Hepatocyte (in vitro differentiated cells): Measurements from ENCODE around the gene FBXO21. TPM values are rescaled to one million over a fixed set of nuclear protein-coding genes. Genes with fewer than 3 reads are reported as not detected.

Experiments
- DNase-seq: peaks from one replicate; pipeline ENCODE4 v3.0.0-alpha.2; 2016; ENCODE audit warnings: low spot score
- H2AFZ ChIP-seq: fragments of 200-600 bp; sonication (generic); 2 replicates; pipeline ENCODE4 v1.6.0; 2016; ENCODE audit warnings: antibody characterized with exemption, mild to moderate bottlenecking
- H3K27ac ChIP-seq: fragments of 200-600 bp; sonication (generic); 2 replicates; pipeline ENCODE4 v1.5.1; 2016; ENCODE audit warnings: mild to moderate bottlenecking
- H3K27me3 ChIP-seq: fragments of 200-600 bp; sonication (generic); 2 replicates; pipeline ENCODE4 v1.6.1; 2016
- H3K36me3 ChIP-seq: fragments of 200-600 bp; sonication (generic); replicated peaks from 2 replicates; pipeline ENCODE4 v1.5.1; 2016; ENCODE audit warnings: low read depth; ENCODE audit not compliant: insufficient read depth
- H3K4me1 ChIP-seq: fragments of 200-600 bp; sonication (generic); 2 replicates; pipeline ENCODE4 v1.5.1; 2016; ENCODE audit warnings: mild to moderate bottlenecking, moderate library complexity; ENCODE audit not compliant: insufficient read depth
- H3K4me2 ChIP-seq: fragments of 200-600 bp; sonication (generic); 2 replicates; pipeline ENCODE4 v1.6.0; 2016
- H3K4me3 ChIP-seq: fragments of 200-600 bp; sonication (generic); 2 replicates; pipeline ENCODE4 v1.5.1; 2016; ENCODE audit warnings: mild to moderate bottlenecking
- H3K79me2 ChIP-seq: fragments of 200-600 bp; sonication (generic); 2 replicates; pipeline ENCODE4 v1.6.0; 2017; ENCODE audit warnings: mild to moderate bottlenecking
- H3K9me2 ChIP-seq: fragments of 200-600 bp; sonication (generic); replicated peaks from 2 replicates; pipeline ENCODE4 v1.6.0; 2017; ENCODE audit warnings: mild to moderate bottlenecking; ENCODE audit not compliant: insufficient read depth
- H3K9me3 ChIP-seq: fragments of 200-600 bp; sonication (generic); 2 replicates; pipeline ENCODE4 v1.5.1; 2016; ENCODE audit warnings: low read depth, mild to moderate bottlenecking
- H4K20me1 ChIP-seq: fragments of 200-600 bp; sonication (generic); 2 replicates; pipeline ENCODE4 v1.6.0; 2016; ENCODE audit warnings: mild to moderate bottlenecking; ENCODE audit not compliant: insufficient read depth, poor library complexity, severe bottlenecking
- EZH2 ChIP-seq: fragments of 200-600 bp; sonication (generic); IDR thresholded peaks from 2 replicates; pipeline ENCODE4 v1.6.1; 2016; ENCODE audit warnings: antibody characterized with exemption, mild to moderate bottlenecking, borderline replicate concordance
- EZH2phosphoT487 ChIP-seq: fragments of 200-600 bp; sonication (generic); IDR thresholded peaks from one replicate; pipeline ENCODE4 v1.6.1; 2018; ENCODE audit warnings: antibody characterized with exemption, mild to moderate bottlenecking, low read depth, moderate library complexity; ENCODE audit not compliant: unreplicated experiment, severe bottlenecking
- WGBS: methylation state at CpG from one replicate; pipeline ENCODE4 v1.1.6; 2016; ENCODE audit warnings: low lambda C conversion rate; ENCODE audit errors: missing lambda C conversion rate; 5-methylcytosine and 5-hydroxymethylcytosine counted together
- polyA plus RNA-seq: library from polyadenylated mRNA; unstranded; fragments of >200 nt; fragmentation: Nextera tagmentation; extraction: Ambion mirVana; gene quantifications from 2 replicates; pipeline ENCODE4 v1.2.1, GENCODE V29; 2016
- total RNA-seq: library from RNA; depleted of rRNA; stranded (reverse); fragments of >200 nt; gene quantifications from 2 replicates; pipeline ENCODE4 v1.2.3, GENCODE V29; 2014
- TF ChIP-seq, protein P1 (sequence below): fragments of 200-600 bp; sonication (generic); IDR thresholded peaks from 2 replicates; pipeline ENCODE4 v1.5.1; 2016; ENCODE audit warnings: antibody characterized with exemption, mild to moderate bottlenecking; ENCODE audit not compliant: poor library complexity

The FBXO21 gene
- total RNA-seq = 32.6 and 68.0 TPM in 2 replicates
- 41.9 and 46.3 TPM in 2 replicates for polyA plus RNA-seq

DNA sequence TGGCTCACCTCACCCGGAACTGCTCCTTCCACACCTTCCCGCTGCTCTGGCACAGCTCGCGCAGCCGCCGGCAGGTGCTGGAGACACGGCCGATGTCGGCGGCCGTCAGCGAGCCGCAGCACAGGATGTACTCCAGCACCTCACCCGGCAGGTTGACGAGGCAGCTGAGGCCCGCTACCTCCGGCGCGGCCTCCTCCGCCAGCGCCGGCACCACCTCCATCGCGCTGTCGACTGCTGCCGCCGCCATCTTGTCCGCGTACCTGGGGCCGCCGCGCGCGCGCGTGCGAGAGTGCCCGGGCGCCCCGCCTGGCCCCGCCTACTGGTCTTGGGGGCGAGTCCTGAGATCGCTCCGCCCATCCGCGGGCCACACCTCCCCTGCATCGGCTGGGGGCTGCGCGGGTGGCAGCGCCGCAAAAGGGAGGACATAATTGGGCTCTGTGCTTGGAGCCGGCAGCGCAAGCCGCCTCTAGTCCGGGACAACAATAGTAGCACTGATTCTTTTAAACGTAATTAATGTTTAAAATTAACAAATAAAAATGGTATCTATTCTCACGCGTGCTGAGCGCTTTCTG is at the start of gene FBXO21:
FBXO21 (minus strand) TSS at position 261 of the 572 bp plus-strand sequence; CDS start at position 247, 14 bp downstream.
- TF ChIP-seq EZH2phosphoT487 (no peak), EZH2 (no peak)
- TF ChIP-seq, protein P1, sequence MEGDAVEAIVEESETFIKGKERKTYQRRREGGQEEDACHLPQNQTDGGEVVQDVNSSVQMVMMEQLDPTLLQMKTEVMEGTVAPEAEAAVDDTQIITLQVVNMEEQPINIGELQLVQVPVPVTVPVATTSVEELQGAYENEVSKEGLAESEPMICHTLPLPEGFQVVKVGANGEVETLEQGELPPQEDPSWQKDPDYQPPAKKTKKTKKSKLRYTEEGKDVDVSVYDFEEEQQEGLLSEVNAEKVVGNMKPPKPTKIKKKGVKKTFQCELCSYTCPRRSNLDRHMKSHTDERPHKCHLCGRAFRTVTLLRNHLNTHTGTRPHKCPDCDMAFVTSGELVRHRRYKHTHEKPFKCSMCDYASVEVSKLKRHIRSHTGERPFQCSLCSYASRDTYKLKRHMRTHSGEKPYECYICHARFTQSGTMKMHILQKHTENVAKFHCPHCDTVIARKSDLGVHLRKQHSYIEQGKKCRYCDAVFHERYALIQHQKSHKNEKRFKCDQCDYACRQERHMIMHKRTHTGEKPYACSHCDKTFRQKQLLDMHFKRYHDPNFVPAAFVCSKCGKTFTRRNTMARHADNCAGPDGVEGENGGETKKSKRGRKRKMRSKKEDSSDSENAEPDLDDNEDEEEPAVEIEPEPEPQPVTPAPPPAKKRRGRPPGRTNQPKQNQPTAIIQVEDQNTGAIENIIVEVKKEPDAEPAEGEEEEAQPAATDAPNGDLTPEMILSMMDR = no peak

DNA sequence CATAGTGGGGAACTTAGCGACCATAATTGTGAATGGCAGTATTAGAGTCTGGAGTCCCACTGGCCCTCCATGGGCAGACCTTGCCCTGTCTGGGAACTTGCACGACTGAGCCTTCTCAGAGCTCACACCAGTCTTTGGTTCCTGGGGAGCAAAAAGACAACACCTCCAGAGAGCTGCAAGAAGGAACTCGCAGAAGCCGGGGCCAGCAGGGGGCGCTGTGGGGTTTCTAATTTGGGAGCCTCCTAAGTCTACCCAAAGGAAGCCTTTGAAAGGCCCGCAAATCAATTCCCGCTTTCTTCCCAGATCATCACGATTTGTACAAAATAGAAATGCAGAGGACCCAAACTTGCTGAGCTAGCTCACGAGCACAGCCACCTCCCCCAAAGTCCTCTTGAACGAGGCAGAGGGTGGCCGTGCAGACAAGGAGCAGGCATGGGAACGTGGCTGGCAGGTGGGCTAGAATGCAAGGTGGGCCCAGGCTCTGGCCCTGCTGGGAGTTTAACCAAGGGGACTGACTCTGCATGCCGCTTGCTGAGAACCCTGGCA is 46.3 kb upstream of the FBXO21 start:
- H3K27ac ChIP-seq = no peak overlapping the region
- no peaks in the 10 kb centered on the region for H3K4me1 ChIP-seq
- no peaks in the 10 kb centered on the region for H3K36me3 ChIP-seq
- 14% methylated on average over 13 of the region's 13 CpGs for WGBS
- no peaks in the 10 kb centered on the region for H3K9me2 ChIP-seq
- no peak overlapping the region for H3K4me2 ChIP-seq
- no peak overlapping the region for H3K4me3 ChIP-seq
- DNase-seq = peak; percentile 84
- TF ChIP-seq EZH2phosphoT487 = no peak
- TF ChIP-seq, protein P1 = peak; percentile 78
- peaks cover 3% of the 10 kb centered on the region for H3K27me3 ChIP-seq
- H4K20me1 ChIP-seq = no peaks in the 10 kb centered on the region
- H2AFZ ChIP-seq = no peak overlapping the region
- H3K79me2 ChIP-seq = no peaks in the 10 kb centered on the region
- no peaks in the 10 kb centered on the region for H3K9me3 ChIP-seq

More for the DNA sequence above, at the start of gene FBXO21:
- Histone ChIP-seq H3K27ac (peak within 1 kb of the TSS; percentile 68), H3K9me2 (no peaks in the 10 kb centered on the region), H3K4me1 (peaks cover 4% of the 10 kb centered on the region), H2AFZ (peak within 1 kb of the TSS; percentile 78), H3K27me3 (peaks cover 6% of the 10 kb centered on the region), H3K4me2 (peak within 1 kb of the TSS; percentile 89), H3K36me3 (no peaks in the 10 kb centered on the region), H3K4me3 (peak within 1 kb of the TSS; percentile 73), H4K20me1 (peaks cover 3% of the 10 kb centered on the region), H3K9me3 (no peaks in the 10 kb centered on the region), H3K79me2 (peaks cover 31% of the 10 kb centered on the region)
- WGBS = 1% methylated on average over 39 of the region's 59 CpGs
- peak; percentile 96 for DNase-seq

DNA sequence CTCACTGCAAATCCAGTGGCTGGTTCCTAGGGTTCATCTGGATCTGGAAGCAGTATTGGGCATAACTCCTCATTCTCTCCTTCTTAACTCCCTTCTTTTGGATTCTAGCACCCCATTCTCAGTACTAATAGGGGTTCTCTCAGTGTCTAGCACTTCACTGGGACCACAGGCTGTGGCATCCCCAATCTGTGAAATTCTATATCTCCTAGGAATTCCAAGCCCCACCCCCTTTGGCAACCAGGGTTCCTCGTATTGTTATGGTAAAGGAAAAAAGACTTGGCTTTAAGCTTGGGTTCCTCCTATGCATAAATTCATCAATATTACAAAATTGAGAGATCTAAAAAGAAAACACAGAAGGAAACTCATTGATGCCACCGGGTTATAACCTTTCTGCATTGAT is 45.0 kb upstream of the FBXO21 start:
- no peaks in the 10 kb centered on the region for H3K9me2 ChIP-seq
- TF ChIP-seq EZH2 (no peak), EZH2phosphoT487 (no peak)
- TF ChIP-seq, protein P1 = no peak
- H2AFZ ChIP-seq = no peak overlapping the region
- no peak for DNase-seq
- peaks cover 3% of the 10 kb centered on the region for H3K27me3 ChIP-seq
- H3K4me3 ChIP-seq = no peak overlapping the region
- no peaks in the 10 kb centered on the region for H3K9me3 ChIP-seq
- no peaks in the 10 kb centered on the region for H3K4me1 ChIP-seq
- H3K79me2 ChIP-seq = no peaks in the 10 kb centered on the region
- H4K20me1 ChIP-seq = no peaks in the 10 kb centered on the region
- WGBS = 39% methylated on average over 2 of the region's 2 CpGs
- H3K4me2 ChIP-seq = no peak overlapping the region
- no peaks in the 10 kb centered on the region for H3K36me3 ChIP-seq
- H3K27ac ChIP-seq = no peak overlapping the region
